Progenitor cell of endocrine pancreas (in vitro differentiated cells): Measurements from ENCODE around the gene E4F1. TPM values are rescaled to one million over a fixed set of nuclear protein-coding genes. Genes with fewer than 3 reads are reported as not detected.
A peak's percentile ranks its signal among the peaks of the same experiment; 100 is the strongest.

Source experiments
- DNase-seq: peaks from one replicate; pipeline ENCODE4 v3.0.0; 2021; ENCODE audit warnings: low spot score; ENCODE audit not compliant: unreplicated experiment
- H3K27ac Mint-ChIP-seq: 2 replicates; pipeline ENCODE4 v1.8.0; 2021; ENCODE audit warnings: mild to moderate bottlenecking, moderate library complexity, mixed read lengths
- H3K27me3 Mint-ChIP-seq: 2 replicates; pipeline ENCODE4 v1.8.0; 2021; ENCODE audit warnings: mixed read lengths
- H3K36me3 Mint-ChIP-seq: 2 replicates; pipeline ENCODE4 v1.8.0; 2022; ENCODE audit warnings: mixed read lengths; ENCODE audit not compliant: insufficient read depth
- H3K4me1 Mint-ChIP-seq: 2 replicates; pipeline ENCODE4 v1.8.0; 2021; ENCODE audit warnings: low read depth, mixed read lengths
- H3K4me3 Mint-ChIP-seq: 2 replicates; pipeline ENCODE4 v1.8.0; 2021; ENCODE audit warnings: low read depth, mild to moderate bottlenecking, moderate library complexity, mixed read lengths
- H3K9me3 Mint-ChIP-seq: 2 replicates; pipeline ENCODE4 v1.8.0; 2021; ENCODE audit warnings: low read depth, mixed read lengths
- CTCF ChIP-seq: fragments of 200-600 bp; sonication (generic); IDR thresholded peaks from one replicate; pipeline ENCODE4 v1.5.0; 2021; ENCODE audit warnings: antibody characterized with exemption, mild to moderate bottlenecking; ENCODE audit not compliant: unreplicated experiment
- total RNA-seq: library from RNA; stranded (reverse); gene quantifications from 2 replicates; pipeline ENCODE4 v1.2.1, GENCODE V29; 2021

The E4F1 gene
- total RNA-seq, 1 donor from 2014 or later: 33.7 TPM

- peaks cover 4% of the 10 kb centered on the region for H3K4me1 Mint-ChIP-seq
- TF ChIP-seq CTCF: no peak
- H3K9me3 Mint-ChIP-seq: no peaks in the 10 kb centered on the region
- H3K36me3 Mint-ChIP-seq: no peaks in the 10 kb centered on the region
- no peaks in the 10 kb centered on the region for H3K27me3 Mint-ChIP-seq
- no peak overlapping the region for H3K27ac Mint-ChIP-seq
- DNase-seq: no peak
- H3K4me3 Mint-ChIP-seq: no peak overlapping the region
Measured at GRCh38 chr16:2273931-2274330, 50.5 kb downstream of the E4F1 start.

GRCh38 chr16:2275476-2276367 lies 52.3 kb downstream of the E4F1 start:
- Mint-ChIP-seq H3K4me1 (no peaks in the 10 kb centered on the region), H3K36me3 (no peaks in the 10 kb centered on the region), H3K9me3 (no peaks in the 10 kb centered on the region), H3K27me3 (peaks cover 5% of the 10 kb centered on the region), H3K27ac (peak overlapping the region; percentile 24), H3K4me3 (no peak overlapping the region)
- no peak for DNase-seq
- TF ChIP-seq CTCF: no peak

- H3K4me1 Mint-ChIP-seq: no peaks in the 10 kb centered on the region
- no peak for TF ChIP-seq CTCF
- no peak overlapping the region for H3K4me3 Mint-ChIP-seq
- no peak for DNase-seq
- H3K36me3 Mint-ChIP-seq: no peaks in the 10 kb centered on the region
- H3K27ac Mint-ChIP-seq: no peak overlapping the region
- H3K27me3 Mint-ChIP-seq: peaks cover 5% of the 10 kb centered on the region
- H3K9me3 Mint-ChIP-seq: no peaks in the 10 kb centered on the region
Measured at GRCh38 chr16:2276368-2277195, 53.2 kb downstream of the E4F1 start.

GRCh38 chr16:2277466-2278271 lies 54.3 kb downstream of the E4F1 start:
- no peak for DNase-seq
- Mint-ChIP-seq H3K4me3 (no peak overlapping the region), H3K27me3 (peaks cover 5% of the 10 kb centered on the region), H3K9me3 (no peaks in the 10 kb centered on the region), H3K27ac (no peak overlapping the region), H3K4me1 (no peaks in the 10 kb centered on the region), H3K36me3 (no peaks in the 10 kb centered on the region)
- TF ChIP-seq CTCF: no peak

- no peak for DNase-seq
- no peaks in the 10 kb centered on the region for H3K4me1 Mint-ChIP-seq
- TF ChIP-seq CTCF: peak; percentile 24
- H3K36me3 Mint-ChIP-seq: no peaks in the 10 kb centered on the region
- no peak overlapping the region for H3K27ac Mint-ChIP-seq
- H3K27me3 Mint-ChIP-seq: peaks cover 5% of the 10 kb centered on the region
- no peak overlapping the region for H3K4me3 Mint-ChIP-seq
- H3K9me3 Mint-ChIP-seq: no peaks in the 10 kb centered on the region
Measured at GRCh38 chr16:2278272-2278608, 54.8 kb downstream of the E4F1 start.
